ENCODE measurements around the gene CD28.

The CD28 gene

GRCh38 chr2:203706403-203706802 lies at the start of gene CD28:
TSS of gene CD28 (plus strand) at chr2:203706639. CDS start at chr2:203706697, 58 bp downstream.
- peak; percentile 84 to 91 for DNase-seq (ENCODE audit: low read depth in 2 of 2)

GRCh38 chr2:203659331-203660049 lies 46.9 kb upstream of the CD28 start:
- DNase-seq (ENCODE audit: low read depth in 2 of 2) = no peak

DNA sequence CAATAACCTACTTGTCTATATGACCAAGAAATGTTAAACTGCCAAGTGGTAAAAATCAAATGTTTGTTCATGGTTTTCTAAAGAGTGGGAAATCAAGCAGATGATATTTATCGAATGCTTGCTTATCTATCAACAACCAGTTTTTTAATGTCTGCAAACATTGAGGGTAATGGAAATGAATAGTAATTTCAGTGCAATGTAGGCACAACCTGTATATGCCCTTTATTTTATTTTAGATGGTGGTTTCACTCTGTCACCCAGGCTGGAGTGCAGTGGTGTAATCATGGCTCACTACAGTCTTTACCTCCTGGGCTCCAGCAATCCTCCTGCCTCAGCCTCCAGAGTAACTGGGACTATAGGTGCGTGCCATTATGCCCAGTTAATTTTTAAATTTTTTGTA lies 46.0 kb upstream of the CD28 start:
- no peak for DNase-seq (ENCODE audit: low read depth in 2 of 2)

DNA sequence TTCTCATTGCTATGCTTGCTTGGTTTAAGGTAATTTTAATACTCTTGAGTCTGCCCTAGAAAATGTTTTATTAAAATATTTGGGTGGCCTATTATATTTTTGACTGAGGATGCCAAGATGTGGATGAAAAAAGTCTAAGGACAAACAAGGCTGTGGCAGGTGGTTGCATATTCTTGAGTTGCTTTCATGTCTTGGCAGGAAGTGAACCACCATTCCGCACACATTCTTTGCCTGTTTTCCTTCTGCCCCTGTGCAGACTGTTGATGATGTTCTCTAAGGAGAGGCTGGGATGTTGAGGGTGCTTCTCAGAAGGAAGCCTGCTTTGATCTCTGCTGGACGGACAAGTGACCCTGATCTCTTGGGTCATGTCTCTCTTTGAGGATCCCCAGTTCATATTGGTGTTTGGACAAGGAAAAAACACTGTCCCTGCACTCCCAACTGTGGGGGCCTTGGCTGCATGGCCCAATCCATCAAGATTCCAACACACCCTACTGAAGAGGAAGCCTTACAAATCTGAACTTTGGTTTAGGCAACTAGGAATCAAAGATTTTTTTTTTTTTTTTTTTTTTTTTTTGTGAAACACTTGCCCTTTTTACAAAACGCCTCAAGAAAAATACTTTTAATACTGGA lies 45.0 kb upstream of the CD28 start:
- DNase-seq (ENCODE audit: low read depth in 2 of 2) = no peak

DNA sequence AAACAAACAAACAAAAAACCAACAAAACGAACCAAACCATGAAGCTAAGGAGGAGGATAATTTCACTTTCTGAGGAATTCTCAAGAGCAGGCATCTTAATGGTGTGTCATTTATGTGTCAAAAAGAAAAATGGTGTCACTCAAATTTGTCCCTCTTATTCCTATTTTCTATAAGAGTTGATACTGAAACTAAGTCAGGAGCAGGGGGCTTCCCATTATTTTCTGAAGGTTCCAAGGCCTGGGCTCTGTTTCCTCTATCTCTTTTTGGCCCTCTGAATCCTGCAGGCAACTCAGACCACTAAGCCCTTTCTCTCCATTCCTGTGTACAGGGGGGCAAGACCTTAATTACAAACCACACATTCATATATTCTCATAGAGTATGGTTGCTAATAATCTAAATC lies 44.0 kb upstream of the CD28 start:
- DNase-seq (ENCODE audit: low read depth in 2 of 2) = no peak

DNA sequence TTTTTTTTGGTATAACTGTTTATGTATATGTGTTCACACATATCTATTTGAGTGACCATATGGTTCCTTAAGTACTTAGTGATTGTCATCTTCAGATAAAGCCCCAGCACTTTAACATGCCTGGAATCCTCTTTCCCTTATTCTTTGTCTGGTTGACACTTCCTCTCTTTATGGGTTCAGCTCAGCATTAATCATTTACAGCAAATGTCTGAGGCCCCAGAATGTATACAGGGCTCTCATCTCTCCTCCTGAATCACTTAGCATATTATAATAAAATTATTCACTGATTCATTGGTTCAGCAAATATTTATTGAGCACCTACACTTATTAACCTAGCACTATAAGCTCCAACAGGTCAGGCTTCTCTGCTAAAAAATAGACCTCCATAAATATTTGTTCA lies 43.5 kb upstream of the CD28 start:
- DNase-seq (ENCODE audit: low read depth in 2 of 2) = no peak

GRCh38 chr2:203664029-203664755 lies 42.2 kb upstream of the CD28 start:
- DNase-seq (ENCODE audit: low read depth in 2 of 2) = no peak

GRCh38 chr2:203667838-203668237 lies 38.6 kb upstream of the CD28 start:
- DNase-seq (ENCODE audit: low read depth in 2 of 2) = no peak

GRCh38 chr2:203669820-203670219 lies 36.6 kb upstream of the CD28 start:
- no peak for DNase-seq (ENCODE audit: low read depth in 2 of 2)

DNA sequence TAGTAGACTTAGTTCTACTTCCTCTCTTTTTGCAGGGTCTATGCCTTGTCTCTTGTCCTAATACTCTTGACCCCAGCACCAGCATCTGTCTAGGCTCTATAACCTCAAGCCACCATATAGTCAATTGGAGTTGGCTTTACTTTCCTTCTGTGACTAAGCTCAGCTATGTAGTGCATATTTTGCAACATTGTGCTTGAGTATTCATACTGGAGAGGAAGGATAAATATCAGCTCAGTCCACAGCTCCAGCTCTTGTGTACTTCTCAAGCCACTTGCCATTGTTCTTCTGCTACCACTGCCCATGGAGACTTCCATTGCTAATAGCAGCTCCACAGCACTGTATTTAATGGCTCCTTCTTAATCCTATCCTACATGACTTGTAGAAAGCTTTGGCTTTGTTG lies 35.5 kb upstream of the CD28 start:
- DNase-seq (ENCODE audit: low read depth in 2 of 2) = no peak

DNA sequence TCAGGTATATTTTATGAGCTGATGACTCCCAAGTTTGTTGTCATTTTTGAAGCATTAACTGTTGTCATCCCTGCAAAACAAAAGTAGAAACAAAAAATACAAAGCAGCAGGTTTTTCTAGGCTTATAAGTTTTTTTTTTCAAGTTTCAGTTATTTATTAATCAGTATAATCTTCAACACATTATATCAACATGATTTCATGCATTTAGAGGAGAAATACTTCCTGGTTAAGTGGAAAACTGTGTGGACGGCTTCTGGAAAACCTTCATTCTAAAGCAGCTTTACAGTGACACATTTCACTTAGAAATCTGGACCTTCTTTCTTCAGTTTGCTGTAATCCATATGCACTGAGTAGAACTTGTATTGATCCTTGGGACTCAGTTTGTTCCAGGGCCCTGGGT lies 34.6 kb upstream of the CD28 start:
- DNase-seq (ENCODE audit: low read depth in 2 of 2) = no peak

DNA sequence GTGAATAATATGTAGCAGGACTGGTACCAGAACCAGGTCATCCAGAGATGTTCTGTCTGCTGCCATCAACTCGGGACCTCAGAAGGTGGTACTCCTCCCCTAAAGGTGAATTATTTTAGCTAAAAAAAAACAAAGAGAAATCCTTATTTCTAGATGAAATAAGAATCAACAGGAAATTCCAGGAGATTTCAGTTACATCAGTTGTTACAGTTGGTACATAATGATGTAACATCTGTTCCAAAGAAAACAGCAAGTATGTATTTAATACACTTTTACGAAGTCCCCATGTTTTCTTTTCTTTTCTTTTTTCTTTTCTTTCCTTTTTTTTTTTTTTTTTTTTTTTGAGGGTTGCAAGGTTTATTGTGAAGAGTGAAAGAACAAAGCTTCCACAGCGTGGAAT lies 33.6 kb upstream of the CD28 start:
- DNase-seq (ENCODE audit: low read depth in 2 of 2) = no peak

- peak; percentile 10 to 31 for DNase-seq (ENCODE audit: low read depth in 2 of 2)
These were observed 32.5 kb upstream of the CD28 start for GRCh38 chr2:203673933-203674332.

DNA sequence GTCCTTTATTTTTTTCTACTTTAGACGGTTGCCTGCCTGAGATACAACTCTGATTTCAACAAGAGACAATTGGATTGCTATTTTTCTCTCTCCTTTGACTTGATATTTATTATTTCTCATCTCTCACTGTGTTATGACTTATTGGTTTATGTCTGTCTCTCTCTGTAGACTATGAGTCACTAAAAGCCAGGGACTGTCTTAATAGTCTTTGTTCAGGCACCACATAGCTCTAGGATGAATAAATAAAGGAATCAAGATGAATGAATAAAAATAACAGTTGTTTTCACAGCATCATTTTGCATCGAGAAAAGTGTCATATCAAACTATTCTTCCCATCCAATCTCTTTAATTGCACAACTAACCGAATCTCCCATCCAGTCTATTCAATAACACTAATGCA lies 31.4 kb upstream of the CD28 start:
- DNase-seq (ENCODE audit: low read depth in 2 of 2) = no peak

- DNase-seq (ENCODE audit: low read depth in 2 of 2) = no peak
These were observed 27.5 kb upstream of the CD28 start for GRCh38 chr2:203678971-203679370.

DNA sequence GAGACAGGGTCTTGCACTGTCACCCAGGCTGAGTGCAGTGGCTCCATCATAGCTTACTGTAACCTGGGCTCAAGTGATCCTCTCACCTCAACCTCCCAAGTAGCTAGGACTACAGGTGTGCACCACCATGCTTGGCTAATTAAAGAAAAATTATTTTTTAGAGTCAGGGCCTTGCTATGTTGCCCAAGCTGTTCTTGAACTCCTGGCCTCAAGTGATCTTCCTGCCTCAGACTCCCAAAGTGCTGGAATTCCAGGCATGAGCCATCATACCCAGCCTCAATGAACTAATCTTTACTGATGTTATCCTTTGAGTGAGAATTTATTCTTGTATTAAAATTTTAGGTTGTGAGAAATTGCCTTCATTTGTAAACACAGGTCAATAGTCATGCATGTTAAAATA lies 27.0 kb upstream of the CD28 start:
- DNase-seq (ENCODE audit: low read depth in 2 of 2) = no peak

- no peak for DNase-seq (ENCODE audit: low read depth in 2 of 2)
These were observed 24.5 kb upstream of the CD28 start for GRCh38 chr2:203681978-203682377.

- no peak for DNase-seq (ENCODE audit: low read depth in 2 of 2)
These were observed 23.7 kb upstream of the CD28 start for GRCh38 chr2:203682688-203683130.

DNA sequence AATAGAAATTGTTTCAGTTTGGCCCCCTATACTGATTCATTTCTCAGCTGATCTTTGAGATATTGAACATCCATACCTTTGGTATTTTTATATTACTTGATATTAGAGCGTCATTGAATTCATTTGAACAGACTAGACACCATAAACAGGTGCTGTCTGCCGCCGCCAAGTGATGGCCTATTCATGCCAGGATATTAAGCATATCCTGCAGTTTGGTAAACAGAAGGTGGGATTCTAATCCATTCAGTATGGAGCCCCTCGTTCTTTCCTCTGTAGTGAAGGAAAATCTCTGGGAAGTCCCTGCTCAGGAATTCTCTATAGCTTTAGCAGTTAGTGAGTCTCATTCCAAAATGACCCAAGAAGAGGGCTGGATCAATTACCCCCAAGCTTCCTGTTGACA lies 23.0 kb upstream of the CD28 start:
- no peak for DNase-seq (ENCODE audit: low read depth in 2 of 2)

- DNase-seq (ENCODE audit: low read depth in 2 of 2) = peak in 1 of 2 donors; percentile 21
These were observed 22.4 kb upstream of the CD28 start for GRCh38 chr2:203683932-203684556.

DNA sequence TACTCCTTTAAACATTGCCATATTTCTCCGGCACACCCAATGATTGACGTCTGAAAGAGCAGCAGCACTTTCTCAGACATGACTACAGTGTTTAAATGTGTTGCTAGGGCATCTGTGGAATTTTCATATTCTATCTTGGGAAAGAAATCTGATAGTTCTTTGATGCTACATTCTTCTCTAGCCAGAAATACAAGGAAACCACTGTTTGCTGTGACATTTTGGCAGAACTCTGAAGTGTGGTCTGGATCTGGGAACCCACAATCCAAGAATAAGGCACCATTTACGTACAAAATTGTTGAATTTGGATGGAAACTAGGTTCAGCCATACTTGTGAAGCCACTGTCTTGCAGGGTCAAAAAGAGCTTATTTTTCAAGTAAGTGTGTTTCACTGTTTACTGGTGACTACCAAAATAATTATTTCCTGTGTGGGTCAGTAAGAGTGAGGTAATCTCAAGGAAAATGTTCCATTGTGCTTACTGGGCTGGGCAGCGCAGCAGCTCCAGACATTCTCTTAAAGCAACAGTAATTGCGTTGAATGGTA lies 21.3 kb upstream of the CD28 start:
- no peak for DNase-seq (ENCODE audit: low read depth in 2 of 2)

- DNase-seq (ENCODE audit: low read depth in 2 of 2) = no peak
These were observed 20.5 kb upstream of the CD28 start for GRCh38 chr2:203685789-203686420.
